ENCODE data around the gene PCLO.
A peak's percentile ranks its signal among the peaks of the same experiment; 100 is the strongest.

The PCLO gene

DNA sequence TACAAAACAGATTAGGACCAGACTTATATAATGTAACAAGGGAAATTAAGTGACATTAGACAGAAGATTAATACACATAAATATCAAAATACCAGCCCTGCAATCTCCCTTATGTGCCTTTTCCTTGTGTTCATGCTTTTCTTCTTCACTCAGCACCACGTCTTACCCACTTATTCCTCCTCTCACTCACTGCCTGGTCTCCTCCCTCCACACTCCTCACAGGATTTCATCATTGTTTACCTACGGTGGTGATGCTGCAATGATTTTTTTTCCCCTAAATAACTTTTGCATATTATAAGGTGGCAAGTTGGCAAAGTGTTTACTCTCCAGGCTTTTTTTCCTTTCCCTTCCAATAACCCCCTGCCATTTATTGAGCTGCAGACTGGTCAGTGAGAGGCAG is 203.2 kb downstream of the PCLO start:
- H3K27ac ChIP-seq = no peak overlapping the region
- TF ChIP-seq, protein P1, sequence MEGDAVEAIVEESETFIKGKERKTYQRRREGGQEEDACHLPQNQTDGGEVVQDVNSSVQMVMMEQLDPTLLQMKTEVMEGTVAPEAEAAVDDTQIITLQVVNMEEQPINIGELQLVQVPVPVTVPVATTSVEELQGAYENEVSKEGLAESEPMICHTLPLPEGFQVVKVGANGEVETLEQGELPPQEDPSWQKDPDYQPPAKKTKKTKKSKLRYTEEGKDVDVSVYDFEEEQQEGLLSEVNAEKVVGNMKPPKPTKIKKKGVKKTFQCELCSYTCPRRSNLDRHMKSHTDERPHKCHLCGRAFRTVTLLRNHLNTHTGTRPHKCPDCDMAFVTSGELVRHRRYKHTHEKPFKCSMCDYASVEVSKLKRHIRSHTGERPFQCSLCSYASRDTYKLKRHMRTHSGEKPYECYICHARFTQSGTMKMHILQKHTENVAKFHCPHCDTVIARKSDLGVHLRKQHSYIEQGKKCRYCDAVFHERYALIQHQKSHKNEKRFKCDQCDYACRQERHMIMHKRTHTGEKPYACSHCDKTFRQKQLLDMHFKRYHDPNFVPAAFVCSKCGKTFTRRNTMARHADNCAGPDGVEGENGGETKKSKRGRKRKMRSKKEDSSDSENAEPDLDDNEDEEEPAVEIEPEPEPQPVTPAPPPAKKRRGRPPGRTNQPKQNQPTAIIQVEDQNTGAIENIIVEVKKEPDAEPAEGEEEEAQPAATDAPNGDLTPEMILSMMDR (IDR thresholded peaks at IDR 0.05) = no peak
- TF ChIP-seq ZFX (IDR thresholded peaks at IDR 0.05; ENCODE audit: borderline replicate concordance) = no peak

DNA sequence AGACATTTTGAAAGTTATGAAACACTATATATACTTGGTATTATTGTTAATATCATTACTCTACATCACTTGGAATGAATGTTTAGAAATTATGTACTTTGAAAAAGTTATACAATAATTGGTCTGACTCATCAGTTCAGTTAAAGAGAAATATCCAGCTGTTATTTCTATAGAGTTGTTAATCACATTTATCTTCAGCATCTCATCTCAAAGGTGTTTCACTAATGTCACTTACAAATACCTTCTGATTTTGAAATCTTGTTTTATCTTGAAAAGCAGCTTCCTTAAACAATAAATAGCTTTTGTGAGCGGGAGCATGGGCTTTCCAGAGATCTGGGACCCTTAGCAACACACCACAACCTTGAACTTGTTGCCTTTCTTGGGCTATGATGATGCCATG is 205.2 kb downstream of the PCLO start:
- no peak overlapping the region for H3K27ac ChIP-seq
- TF ChIP-seq ZFX (IDR thresholded peaks at IDR 0.05; ENCODE audit: borderline replicate concordance) = no peak
- TF ChIP-seq, protein P1 (IDR thresholded peaks at IDR 0.05) = no peak

DNA sequence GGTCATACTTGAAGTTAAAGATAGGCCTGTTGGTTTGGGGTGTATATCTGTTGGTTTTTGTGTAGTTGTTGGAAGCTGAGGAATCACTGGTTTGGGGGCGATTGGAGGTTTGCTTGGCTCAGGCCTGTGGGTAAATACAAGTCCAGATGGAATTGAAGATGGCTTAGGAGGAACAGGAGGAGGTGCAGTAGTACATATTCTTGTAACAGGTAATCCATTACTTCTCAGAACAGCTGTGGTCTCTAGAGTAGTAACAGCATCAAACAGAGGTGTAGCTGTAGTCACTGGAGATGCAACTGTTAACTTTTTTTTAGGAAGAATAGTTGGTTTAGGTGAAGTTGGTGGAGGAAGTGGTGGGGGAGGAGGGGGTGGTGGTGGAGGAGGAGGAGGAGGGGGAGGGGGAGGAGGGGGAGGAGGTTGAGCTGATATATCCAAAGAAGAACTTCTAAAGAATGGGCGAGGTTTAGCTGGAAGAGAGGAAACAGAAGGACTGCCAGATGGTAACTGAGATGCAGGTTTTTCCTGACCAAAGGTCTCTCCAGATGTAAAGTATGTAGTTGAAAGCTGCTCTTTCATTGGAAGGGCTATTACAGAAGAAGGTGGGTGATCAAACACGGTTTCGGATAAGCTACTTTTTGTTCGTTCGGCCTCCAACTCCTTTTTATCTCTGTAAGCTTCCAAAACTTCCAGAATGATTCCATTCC is 209.2 kb downstream of the PCLO start:
- TF ChIP-seq, protein P1 (IDR thresholded peaks at IDR 0.05) = no peak
- no peak for TF ChIP-seq ZFX (IDR thresholded peaks at IDR 0.05; ENCODE audit: borderline replicate concordance)
- no peak overlapping the region for H3K27ac ChIP-seq

DNA sequence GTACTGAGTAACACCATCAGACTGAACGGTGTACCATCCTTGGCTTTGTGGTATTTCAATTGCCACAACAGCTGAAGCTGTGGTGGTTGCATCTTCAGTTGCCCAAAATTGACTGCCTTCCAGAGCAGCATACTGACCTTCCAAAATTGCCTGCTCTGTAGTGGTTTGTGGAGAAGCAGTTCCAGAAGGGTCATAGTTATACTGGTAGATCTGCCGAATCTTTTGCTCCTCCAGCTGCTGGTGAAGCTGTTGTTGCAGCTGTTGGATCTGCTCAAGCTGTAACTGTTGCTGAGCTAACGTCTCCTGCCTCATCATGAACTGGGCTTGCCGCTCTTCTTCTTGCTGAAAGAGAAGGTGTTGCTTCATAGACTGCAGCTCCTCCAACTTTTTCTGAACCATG is 212.2 kb downstream of the PCLO start:
- no peak overlapping the region for H3K27ac ChIP-seq

DNA sequence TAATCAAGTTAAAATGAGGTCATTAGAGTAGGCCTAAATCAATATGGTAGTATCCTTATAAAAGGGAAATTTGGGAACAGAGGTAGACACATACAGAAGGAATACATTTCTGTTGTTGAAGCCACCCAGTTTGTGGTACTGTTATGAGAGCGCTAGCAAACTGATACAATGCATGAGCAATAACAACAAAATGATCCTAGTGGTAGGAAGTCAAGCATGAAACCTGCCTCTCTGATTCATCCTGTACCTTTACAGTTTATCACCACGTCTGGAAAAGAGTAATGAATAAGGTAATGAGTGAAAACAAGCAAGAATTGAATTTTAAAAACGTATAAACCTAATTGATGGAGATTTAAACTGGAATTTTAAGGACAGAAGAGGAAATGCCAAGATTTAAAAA is 217.2 kb downstream of the PCLO start:
- TF ChIP-seq, protein P1 (IDR thresholded peaks at IDR 0.05) = no peak
- no peak overlapping the region for H3K27ac ChIP-seq

More for the DNA sequence above, 212.2 kb downstream of the PCLO start:
- TF ChIP-seq ZFX (IDR thresholded peaks at IDR 0.05; ENCODE audit: borderline replicate concordance) = no peak
- TF ChIP-seq, protein P1 (IDR thresholded peaks at IDR 0.05) = no peak

DNA sequence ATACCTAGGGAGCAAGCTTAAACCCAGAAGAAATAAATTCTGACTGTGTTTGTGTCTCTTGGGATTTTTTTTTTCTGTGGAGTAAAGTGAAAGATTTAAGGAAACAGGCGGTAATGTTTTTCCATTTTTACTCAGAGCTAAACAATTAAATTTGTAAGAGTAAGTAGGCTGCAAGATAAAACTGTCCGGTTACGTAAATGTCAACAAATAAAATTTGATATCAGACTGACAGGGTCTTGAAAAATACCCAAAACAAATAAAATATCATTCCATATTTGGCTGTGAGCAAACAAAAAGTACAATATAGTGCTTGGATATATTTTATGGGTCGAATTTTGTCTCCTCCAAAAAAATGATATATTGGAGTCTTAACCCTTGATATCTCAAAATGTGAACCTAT is 217.6 kb downstream of the PCLO start:
- H3K27ac ChIP-seq = 0 out of 2 replicates have a peak overlapping the region, but pooled peaks have one; percentile 6
- TF ChIP-seq, protein P1 (IDR thresholded peaks at IDR 0.05) = no peak
- TF ChIP-seq ZFX (IDR thresholded peaks at IDR 0.05; ENCODE audit: borderline replicate concordance) = no peak

DNA sequence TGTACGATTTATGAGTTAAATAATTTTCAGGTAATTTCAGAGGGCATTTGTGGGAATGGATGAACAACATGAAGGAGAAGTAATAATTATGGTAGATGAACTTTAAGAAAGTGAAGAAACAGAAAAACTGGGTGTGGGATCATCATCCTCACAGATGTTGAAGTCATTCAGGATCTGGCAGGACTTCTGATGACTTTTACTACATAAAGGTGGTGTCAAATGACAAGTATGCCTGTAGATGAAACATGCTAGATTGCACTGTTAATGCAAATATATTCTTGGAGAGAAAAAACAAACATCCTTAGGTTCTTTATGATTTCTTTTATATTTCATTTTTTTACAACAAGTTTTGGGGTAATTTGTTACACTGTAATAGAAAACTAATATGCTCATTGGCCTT is 230.2 kb downstream of the PCLO start:
- no peak overlapping the region for H3K27ac ChIP-seq
- TF ChIP-seq, protein P1 (IDR thresholded peaks at IDR 0.05) = no peak
- TF ChIP-seq ZFX (IDR thresholded peaks at IDR 0.05; ENCODE audit: borderline replicate concordance) = no peak
